Liver (tissue), 3 donors: ENCODE data around the gene SCGB3A2.

Experiments used
- GABPA ChIP-seq, 2 donors: IDR thresholded peaks in 1 of 2; conservative IDR thresholded peaks in 1 of 2; 2 replicates each; pipeline ENCODE4 v1.6.1; 2016; ENCODE audit warnings: antibody characterized with exemption in 2 of 2, mild to moderate bottlenecking in 1 of 2, moderate library complexity in 1 of 2
- JUND ChIP-seq, 2 donors: IDR thresholded peaks; 2 replicates each; pipeline ENCODE4 v1.6.1; 2016; ENCODE audit warnings: antibody characterized with exemption in 2 of 2
- SP1 ChIP-seq: IDR thresholded peaks from 2 replicates; pipeline ENCODE4 v1.6.1; 2018; ENCODE audit warnings: antibody characterized with exemption, mild to moderate bottlenecking
- TAF1 ChIP-seq: conservative IDR thresholded peaks from 2 replicates; pipeline ENCODE4 v1.6.1; 2016; ENCODE audit warnings: antibody characterized with exemption, mild to moderate bottlenecking
- TF ChIP-seq, protein P1 (sequence below): fragments of 150-350 bp; IDR thresholded peaks from 2 replicates; pipeline ENCODE4 v1.5.1; 2017; ENCODE audit warnings: improper control_type of control experiment, low read depth, low read length; ENCODE audit not compliant: missing input control
- TF ChIP-seq, protein P2 (sequence below): IDR thresholded peaks from 2 replicates; pipeline ENCODE4 v1.6.1; 2016; ENCODE audit warnings: antibody characterized with exemption
- donor health status: healthy.
- donor health status: healthy.

DNA sequence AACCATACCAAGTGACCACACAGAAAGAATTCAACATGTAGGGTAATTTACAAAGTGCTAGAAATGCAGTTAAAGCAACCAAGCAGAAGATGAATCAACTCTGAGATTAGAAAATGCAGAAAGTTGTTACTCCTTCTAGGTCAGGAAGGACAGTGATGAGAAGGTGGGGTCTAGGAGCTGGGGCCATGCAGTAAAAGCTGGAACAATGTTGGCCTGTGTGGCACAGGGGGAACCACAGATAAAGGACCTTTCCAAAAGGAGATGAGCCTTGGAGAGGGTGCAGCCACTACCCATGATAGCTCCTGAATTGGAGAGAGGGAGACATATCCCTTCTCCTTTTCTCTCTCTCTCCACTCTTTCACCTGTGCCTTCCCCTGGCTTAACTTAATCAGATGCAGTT lies 2.4 kb upstream of the SCGB3A2 start:
- TF ChIP-seq, protein P1, sequence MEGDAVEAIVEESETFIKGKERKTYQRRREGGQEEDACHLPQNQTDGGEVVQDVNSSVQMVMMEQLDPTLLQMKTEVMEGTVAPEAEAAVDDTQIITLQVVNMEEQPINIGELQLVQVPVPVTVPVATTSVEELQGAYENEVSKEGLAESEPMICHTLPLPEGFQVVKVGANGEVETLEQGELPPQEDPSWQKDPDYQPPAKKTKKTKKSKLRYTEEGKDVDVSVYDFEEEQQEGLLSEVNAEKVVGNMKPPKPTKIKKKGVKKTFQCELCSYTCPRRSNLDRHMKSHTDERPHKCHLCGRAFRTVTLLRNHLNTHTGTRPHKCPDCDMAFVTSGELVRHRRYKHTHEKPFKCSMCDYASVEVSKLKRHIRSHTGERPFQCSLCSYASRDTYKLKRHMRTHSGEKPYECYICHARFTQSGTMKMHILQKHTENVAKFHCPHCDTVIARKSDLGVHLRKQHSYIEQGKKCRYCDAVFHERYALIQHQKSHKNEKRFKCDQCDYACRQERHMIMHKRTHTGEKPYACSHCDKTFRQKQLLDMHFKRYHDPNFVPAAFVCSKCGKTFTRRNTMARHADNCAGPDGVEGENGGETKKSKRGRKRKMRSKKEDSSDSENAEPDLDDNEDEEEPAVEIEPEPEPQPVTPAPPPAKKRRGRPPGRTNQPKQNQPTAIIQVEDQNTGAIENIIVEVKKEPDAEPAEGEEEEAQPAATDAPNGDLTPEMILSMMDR = no peak
- TF ChIP-seq SP1 = no peak
- TF ChIP-seq JUND (IDR thresholded peaks at IDR 0.05) = no peak
- TF ChIP-seq TAF1 = no peak
- TF ChIP-seq, protein P2, sequence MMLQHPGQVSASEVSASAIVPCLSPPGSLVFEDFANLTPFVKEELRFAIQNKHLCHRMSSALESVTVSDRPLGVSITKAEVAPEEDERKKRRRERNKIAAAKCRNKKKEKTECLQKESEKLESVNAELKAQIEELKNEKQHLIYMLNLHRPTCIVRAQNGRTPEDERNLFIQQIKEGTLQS = no peak
- TF ChIP-seq GABPA (IDR thresholded peaks at IDR 0.05 in 1 of 2, conservative IDR thresholded peaks at IDR 0.05 in 1 of 2) = no peak
